Measurements from ENCODE around the gene GIGYF2. TPM values are rescaled to one million over a fixed set of nuclear protein-coding genes. Genes with fewer than 3 reads are reported as not detected.

GIGYF2 gene
- total and polyA plus RNA-seq, 4 donors = 10.6 to 50.5 (median 26.7) TPM

DNA sequence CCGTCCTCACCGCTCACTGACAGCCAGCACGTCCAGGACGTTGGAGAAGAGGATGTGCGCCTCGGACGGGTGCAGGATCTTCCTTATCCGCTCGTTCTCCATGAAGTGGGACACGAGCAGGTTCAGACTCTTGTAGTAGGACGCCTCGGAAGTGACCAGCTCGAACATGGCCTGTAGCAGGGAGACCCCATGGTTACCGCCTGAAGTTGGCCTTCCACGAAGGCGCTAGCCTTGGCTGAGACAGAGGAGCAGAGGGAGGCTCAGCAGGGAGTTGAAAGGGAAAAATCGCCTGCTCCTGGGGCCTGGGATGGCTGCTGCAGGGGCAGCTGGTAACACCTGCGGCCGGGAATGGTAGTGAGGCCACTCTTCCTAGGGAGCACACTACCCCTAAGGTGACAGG is 197.6 kb downstream of the GIGYF2 start:
- Histone ChIP-seq H3K4me3 (ENCODE audit: low read depth in 1 of 3, low read length in 3 of 3) (no peak overlapping the region), H3K27ac (ENCODE audit: low read depth in 1 of 2, low read length in 2 of 2) (no peak overlapping the region), H3K36me3 (ENCODE audit: control insufficient read depth in 4 of 4, insufficient read depth in 3 of 4, low read depth in 1 of 4, low read length in 3 of 4) (peaks cover 2 to 28% (median 6%) of the 10 kb centered on the region in 4 donors), H3K27me3 (ENCODE audit: control insufficient read depth in 4 of 4, insufficient read depth in 4 of 4, low read length in 3 of 4) (no peaks in the 10 kb centered on the region), H3K4me1 (ENCODE audit: control insufficient read depth in 4 of 4, insufficient read depth in 4 of 4, low read length in 3 of 4) (no peaks in the 10 kb centered on the region), H3K9ac (ENCODE audit: low read depth in 1 of 2, low read length in 2 of 2) (no peak overlapping the region), H3K9me3 (ENCODE audit: control insufficient read depth in 4 of 4, low read length in 3 of 4) (no peaks in the 10 kb centered on the region)
- no peak for DNase-seq (ENCODE audit: low spot score)
- TF ChIP-seq JUND (IDR thresholded peaks at IDR 0.05) = no peak
- no peak for TF ChIP-seq YY1 (IDR thresholded peaks at IDR 0.05)
- no peak for TF ChIP-seq RXRA (IDR thresholded peaks at IDR 0.05)
- TF ChIP-seq HNF4A (conservative IDR thresholded peaks at IDR 0.05) = no peak
- TF ChIP-seq EGR1 (IDR thresholded peaks at IDR 0.05; ENCODE audit: low read depth in 2 of 2) = no peak
- TF ChIP-seq FOXA2 (IDR thresholded peaks at IDR 0.05) = no peak
- TF ChIP-seq, protein P1, sequence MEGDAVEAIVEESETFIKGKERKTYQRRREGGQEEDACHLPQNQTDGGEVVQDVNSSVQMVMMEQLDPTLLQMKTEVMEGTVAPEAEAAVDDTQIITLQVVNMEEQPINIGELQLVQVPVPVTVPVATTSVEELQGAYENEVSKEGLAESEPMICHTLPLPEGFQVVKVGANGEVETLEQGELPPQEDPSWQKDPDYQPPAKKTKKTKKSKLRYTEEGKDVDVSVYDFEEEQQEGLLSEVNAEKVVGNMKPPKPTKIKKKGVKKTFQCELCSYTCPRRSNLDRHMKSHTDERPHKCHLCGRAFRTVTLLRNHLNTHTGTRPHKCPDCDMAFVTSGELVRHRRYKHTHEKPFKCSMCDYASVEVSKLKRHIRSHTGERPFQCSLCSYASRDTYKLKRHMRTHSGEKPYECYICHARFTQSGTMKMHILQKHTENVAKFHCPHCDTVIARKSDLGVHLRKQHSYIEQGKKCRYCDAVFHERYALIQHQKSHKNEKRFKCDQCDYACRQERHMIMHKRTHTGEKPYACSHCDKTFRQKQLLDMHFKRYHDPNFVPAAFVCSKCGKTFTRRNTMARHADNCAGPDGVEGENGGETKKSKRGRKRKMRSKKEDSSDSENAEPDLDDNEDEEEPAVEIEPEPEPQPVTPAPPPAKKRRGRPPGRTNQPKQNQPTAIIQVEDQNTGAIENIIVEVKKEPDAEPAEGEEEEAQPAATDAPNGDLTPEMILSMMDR (IDR thresholded peaks at IDR 0.05; ENCODE audit: low read depth, low read length, missing input control) = no peak
- no peak for TF ChIP-seq TAF1 (conservative IDR thresholded peaks at IDR 0.05)
- TF ChIP-seq, protein P2, sequence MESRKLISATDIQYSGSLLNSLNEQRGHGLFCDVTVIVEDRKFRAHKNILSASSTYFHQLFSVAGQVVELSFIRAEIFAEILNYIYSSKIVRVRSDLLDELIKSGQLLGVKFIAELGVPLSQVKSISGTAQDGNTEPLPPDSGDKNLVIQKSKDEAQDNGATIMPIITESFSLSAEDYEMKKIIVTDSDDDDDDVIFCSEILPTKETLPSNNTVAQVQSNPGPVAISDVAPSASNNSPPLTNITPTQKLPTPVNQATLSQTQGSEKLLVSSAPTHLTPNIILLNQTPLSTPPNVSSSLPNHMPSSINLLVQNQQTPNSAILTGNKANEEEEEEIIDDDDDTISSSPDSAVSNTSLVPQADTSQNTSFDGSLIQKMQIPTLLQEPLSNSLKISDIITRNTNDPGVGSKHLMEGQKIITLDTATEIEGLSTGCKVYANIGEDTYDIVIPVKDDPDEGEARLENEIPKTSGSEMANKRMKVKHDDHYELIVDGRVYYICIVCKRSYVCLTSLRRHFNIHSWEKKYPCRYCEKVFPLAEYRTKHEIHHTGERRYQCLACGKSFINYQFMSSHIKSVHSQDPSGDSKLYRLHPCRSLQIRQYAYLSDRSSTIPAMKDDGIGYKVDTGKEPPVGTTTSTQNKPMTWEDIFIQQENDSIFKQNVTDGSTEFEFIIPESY (IDR thresholded peaks at IDR 0.05) = no peak
- TF ChIP-seq, protein P3, sequence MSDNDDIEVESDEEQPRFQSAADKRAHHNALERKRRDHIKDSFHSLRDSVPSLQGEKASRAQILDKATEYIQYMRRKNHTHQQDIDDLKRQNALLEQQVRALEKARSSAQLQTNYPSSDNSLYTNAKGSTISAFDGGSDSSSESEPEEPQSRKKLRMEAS (IDR thresholded peaks at IDR 0.05) = no peak
- TF ChIP-seq NR2F2 (IDR thresholded peaks at IDR 0.05) = no peak
- no peak for TF ChIP-seq SP1 (IDR thresholded peaks at IDR 0.05)
- no peak for TF ChIP-seq GABPA (IDR thresholded peaks at IDR 0.05 in 1 of 2, conservative IDR thresholded peaks at IDR 0.05 in 1 of 2)
- TF ChIP-seq, protein P4, sequence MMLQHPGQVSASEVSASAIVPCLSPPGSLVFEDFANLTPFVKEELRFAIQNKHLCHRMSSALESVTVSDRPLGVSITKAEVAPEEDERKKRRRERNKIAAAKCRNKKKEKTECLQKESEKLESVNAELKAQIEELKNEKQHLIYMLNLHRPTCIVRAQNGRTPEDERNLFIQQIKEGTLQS (IDR thresholded peaks at IDR 0.05) = no peak
- no peak for TF ChIP-seq FOXA1 (IDR thresholded peaks at IDR 0.05)
- no peak for TF ChIP-seq RAD21 (IDR thresholded peaks at IDR 0.05)
- WGBS = 93% methylated on average over 19 of the region's 19 CpGs

DNA sequence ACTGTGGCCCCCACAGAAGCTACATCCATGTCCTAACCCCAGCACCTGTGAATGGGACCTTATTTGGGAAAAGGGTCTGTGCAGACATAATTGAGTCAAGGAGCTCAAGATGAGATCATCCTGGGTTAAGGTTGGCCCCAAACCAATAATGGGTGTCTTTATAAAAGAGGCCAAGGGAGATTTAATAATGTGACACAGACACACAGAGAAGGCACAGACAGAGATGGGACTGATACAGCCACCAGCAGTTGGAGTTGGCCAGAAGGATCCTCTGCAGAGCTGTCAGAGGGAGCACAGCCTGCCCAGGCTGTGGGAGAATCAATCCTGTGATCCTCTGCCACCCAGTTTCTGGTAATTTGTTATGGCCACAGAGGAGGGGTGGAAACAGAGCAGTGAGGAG is 199.0 kb downstream of the GIGYF2 start:
- no peaks in the 10 kb centered on the region for H3K9me3 ChIP-seq (ENCODE audit: control insufficient read depth in 4 of 4, low read length in 3 of 4)
- DNase-seq (ENCODE audit: low spot score) = no peak
- no peak overlapping the region for H3K9ac ChIP-seq (ENCODE audit: low read depth in 1 of 2, low read length in 2 of 2)
- H3K27me3 ChIP-seq (ENCODE audit: control insufficient read depth in 4 of 4, insufficient read depth in 4 of 4, low read length in 3 of 4) = no peaks in the 10 kb centered on the region
- no peak overlapping the region for H3K4me3 ChIP-seq (ENCODE audit: low read depth in 1 of 3, low read length in 3 of 3)
- H3K27ac ChIP-seq (ENCODE audit: low read depth in 1 of 2, low read length in 2 of 2) = no peak overlapping the region
- H3K36me3 ChIP-seq (ENCODE audit: control insufficient read depth in 4 of 4, insufficient read depth in 3 of 4, low read depth in 1 of 4, low read length in 3 of 4) = peaks cover 2 to 28% (median 6%) of the 10 kb centered on the region in 4 donors
- H3K4me1 ChIP-seq (ENCODE audit: control insufficient read depth in 4 of 4, insufficient read depth in 4 of 4, low read length in 3 of 4) = no peaks in the 10 kb centered on the region
- TF ChIP-seq JUND (IDR thresholded peaks at IDR 0.05) (no peak), FOXA2 (IDR thresholded peaks at IDR 0.05) (no peak), TAF1 (conservative IDR thresholded peaks at IDR 0.05) (no peak), NR2F2 (IDR thresholded peaks at IDR 0.05) (no peak), RXRA (IDR thresholded peaks at IDR 0.05) (no peak), HNF4A (conservative IDR thresholded peaks at IDR 0.05) (no peak), SP1 (IDR thresholded peaks at IDR 0.05) (no peak), HNF4G (IDR thresholded peaks at IDR 0.05) (no peak), YY1 (IDR thresholded peaks at IDR 0.05) (no peak), RAD21 (IDR thresholded peaks at IDR 0.05) (no peak), GABPA (IDR thresholded peaks at IDR 0.05 in 1 of 2, conservative IDR thresholded peaks at IDR 0.05 in 1 of 2) (no peak), FOXA1 (IDR thresholded peaks at IDR 0.05) (no peak)
- TF ChIP-seq, protein P1 (IDR thresholded peaks at IDR 0.05; ENCODE audit: low read depth, low read length, missing input control) = no peak
- TF ChIP-seq, protein P3 (IDR thresholded peaks at IDR 0.05) = no peak
- TF ChIP-seq, protein P4 (IDR thresholded peaks at IDR 0.05) = no peak
- TF ChIP-seq, protein P2 (IDR thresholded peaks at IDR 0.05) = no peak
- TF ChIP-seq, protein P5, sequence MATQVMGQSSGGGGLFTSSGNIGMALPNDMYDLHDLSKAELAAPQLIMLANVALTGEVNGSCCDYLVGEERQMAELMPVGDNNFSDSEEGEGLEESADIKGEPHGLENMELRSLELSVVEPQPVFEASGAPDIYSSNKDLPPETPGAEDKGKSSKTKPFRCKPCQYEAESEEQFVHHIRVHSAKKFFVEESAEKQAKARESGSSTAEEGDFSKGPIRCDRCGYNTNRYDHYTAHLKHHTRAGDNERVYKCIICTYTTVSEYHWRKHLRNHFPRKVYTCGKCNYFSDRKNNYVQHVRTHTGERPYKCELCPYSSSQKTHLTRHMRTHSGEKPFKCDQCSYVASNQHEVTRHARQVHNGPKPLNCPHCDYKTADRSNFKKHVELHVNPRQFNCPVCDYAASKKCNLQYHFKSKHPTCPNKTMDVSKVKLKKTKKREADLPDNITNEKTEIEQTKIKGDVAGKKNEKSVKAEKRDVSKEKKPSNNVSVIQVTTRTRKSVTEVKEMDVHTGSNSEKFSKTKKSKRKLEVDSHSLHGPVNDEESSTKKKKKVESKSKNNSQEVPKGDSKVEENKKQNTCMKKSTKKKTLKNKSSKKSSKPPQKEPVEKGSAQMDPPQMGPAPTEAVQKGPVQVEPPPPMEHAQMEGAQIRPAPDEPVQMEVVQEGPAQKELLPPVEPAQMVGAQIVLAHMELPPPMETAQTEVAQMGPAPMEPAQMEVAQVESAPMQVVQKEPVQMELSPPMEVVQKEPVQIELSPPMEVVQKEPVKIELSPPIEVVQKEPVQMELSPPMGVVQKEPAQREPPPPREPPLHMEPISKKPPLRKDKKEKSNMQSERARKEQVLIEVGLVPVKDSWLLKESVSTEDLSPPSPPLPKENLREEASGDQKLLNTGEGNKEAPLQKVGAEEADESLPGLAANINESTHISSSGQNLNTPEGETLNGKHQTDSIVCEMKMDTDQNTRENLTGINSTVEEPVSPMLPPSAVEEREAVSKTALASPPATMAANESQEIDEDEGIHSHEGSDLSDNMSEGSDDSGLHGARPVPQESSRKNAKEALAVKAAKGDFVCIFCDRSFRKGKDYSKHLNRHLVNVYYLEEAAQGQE (IDR thresholded peaks at IDR 0.05) = no peak
